UCSD-AML1 (cell line): ENCODE measurements around the gene RPA4.
"Not testable (repeated sequence)": the region's sequence is repeated elsewhere in the genome, so short reads cannot be mapped to it uniquely, and the experiment has no call there.

Experiments
- DNase-seq: peaks from one replicate; lab custom pipeline; 2025; ENCODE audit not compliant: unreplicated experiment; lab: John Stamatoyannopoulos, UW

RPA4 gene, protein sequence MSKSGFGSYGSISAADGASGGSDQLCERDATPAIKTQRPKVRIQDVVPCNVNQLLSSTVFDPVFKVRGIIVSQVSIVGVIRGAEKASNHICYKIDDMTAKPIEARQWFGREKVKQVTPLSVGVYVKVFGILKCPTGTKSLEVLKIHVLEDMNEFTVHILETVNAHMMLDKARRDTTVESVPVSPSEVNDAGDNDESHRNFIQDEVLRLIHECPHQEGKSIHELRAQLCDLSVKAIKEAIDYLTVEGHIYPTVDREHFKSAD

DNA sequence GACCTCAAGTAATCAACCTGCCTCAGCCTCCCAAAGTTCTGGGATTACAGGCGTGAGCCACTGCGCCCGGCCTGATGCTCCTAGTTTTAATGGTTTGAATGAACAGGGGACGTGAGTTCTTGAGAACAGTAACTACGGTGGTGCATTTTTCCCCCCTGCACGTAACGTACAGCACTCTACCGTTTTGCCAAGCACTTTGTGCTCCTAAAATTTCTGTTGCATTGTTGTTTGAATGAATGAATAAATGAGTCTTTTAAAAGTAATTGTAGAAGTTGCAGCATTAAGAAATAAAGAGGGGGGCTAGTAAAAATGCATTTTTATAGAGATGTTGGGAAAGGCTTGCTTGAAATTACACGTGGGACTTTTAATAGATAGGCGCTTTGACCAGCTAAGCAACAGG is at the start of gene RPA4:
TSS of gene RPA4 (plus strand) at position 301 of the 400 bp plus-strand sequence. CDS start 403 bp downstream, outside the sequence.
- DNase-seq = no peak

DNA sequence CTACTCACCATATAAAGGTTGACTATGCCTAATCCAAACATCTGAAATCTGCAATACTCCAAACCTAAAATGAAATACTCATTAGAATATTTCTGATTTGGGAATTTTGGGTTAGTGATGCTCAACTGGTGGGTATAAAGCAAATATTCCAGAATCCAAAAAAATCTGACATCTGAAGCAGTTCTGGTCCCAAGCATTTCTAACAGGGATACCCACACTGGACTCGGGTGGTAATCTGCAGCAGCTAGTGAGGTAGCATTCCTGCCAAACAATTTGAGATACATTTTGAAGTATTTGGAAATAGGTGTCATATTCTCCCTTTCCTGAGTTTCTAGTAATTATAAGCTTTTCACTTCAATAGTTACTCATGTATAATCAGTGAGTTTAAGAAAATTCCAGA is 49.6 kb upstream of the RPA4 start:
- DNase-seq = no peak

DNA sequence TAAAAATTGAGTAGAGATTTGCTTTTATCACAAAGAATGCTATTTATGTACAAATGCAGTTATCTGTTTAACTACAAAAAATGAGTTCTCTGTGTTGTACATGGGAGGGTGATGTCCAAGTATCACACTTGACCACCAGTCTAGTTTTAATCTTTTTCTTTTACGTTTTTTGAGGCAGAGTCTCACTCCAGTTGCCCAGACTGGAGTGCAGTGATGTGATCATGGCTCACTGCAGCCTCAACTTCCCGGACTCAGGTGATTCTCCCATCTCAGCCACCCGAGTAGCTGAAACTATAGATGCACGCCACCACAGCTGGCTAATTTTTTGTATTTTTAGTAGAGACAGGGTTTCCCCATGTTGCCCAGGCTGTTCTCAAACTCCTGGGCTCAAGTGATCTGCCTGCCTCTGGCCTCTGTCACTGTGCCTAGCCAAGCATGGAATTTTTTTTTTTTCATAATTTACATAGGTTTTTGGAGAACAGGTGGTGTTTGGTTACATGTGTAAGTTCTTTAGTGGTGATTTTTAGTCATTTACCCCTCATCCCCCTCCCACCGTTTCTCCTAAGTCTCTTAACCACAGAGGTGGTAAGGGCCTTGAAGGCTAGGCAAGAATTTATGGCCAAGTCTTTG is 47.9 kb upstream of the RPA4 start:
- no peak for DNase-seq

DNA sequence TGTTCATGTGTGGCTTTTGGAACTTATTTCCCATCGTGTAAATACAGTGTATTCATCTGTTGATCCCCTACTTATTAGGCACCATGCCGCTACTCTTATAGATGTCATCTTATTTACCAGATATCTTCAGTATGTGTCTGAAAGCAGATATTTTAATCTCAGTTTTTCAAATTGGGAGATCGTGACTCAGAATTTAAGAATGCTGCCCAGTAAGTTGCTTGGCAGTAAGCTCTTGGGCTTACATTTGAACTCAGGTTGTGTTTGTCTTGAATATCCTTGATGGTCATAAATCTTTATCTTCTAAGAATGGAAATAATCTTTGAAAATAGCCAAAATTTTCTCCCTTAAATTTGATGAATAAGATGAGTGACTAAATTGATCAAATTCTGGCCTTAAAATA is 45.9 kb upstream of the RPA4 start:
- no peak for DNase-seq

DNA sequence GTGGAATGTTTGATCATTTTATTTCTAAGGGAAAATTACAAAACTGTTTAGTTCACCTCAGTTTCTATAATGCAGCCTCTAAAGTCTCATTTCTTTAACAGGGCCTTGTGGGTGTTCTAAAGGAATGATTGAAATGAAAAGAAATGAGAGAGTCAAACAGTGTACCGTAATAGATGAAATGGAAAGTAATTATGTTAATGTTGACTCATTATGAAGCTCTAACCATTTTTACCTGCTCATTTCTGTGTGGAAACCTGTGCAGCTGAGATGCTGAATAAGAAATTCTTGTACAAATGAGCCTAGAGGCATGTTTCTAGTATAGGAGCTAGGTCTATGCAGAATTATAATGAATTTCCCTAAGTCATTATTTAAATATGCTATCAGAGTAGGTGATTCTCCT is 45.2 kb upstream of the RPA4 start:
- no peak for DNase-seq

DNA sequence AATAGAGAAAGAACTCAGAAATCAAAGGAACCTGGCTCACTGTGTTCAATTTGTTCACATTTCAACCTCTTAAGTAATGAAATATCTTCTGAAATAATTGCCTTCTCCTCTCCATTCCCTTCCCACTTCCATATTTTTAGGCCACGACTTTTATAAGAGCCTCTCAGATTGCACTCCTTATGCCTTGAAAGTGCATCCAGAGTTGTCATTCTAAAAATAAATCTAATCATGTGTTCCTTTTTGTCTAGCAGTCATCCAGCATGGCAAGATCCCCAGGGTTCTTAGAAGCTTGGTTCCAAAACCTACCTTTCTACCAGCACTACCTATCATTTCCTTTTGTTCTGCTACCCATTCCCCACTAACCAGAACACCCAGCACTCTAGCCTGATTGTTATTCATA is 42.4 kb upstream of the RPA4 start:
- DNase-seq = no peak

DNA sequence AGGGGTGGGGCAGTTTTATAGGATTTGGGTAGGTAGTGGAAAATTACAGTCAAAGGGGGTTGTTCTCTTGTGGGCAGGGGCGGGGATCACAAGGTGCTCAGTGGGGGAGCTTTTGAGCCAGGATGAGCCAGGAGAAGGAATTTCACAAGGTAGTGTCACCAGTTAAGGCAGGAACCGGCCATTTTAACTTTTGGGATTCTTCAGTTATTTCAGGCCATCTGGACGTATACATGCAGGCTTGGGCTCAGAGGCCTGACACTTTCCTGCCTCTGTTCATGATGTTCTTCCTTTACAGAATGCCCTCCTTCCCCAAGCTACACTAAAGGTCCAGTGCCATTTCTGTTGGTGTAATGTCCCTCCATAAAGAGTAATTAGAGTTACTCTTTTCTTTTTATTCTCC is 41.8 kb upstream of the RPA4 start:
- not testable (repeated sequence) for DNase-seq

DNA sequence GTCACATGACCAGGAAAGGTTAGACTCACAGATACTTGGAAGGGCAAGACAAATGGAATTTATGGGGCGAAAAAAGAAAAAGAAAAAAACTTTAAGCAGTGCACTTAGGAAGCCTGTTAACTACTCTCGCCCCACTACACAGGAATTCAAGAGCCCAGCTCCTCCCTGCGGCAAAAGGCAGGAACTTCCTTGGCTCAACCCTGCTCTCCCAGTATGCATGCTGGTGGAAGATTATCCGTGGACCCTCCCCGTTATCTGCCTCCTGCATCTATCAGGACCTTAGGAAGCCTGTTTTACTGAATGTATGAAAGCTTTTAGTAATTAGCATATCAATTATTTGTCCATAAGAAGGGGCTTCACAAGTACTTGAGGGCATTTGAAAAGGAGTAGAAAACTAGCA is 40.1 kb upstream of the RPA4 start:
- no peak for DNase-seq

DNA sequence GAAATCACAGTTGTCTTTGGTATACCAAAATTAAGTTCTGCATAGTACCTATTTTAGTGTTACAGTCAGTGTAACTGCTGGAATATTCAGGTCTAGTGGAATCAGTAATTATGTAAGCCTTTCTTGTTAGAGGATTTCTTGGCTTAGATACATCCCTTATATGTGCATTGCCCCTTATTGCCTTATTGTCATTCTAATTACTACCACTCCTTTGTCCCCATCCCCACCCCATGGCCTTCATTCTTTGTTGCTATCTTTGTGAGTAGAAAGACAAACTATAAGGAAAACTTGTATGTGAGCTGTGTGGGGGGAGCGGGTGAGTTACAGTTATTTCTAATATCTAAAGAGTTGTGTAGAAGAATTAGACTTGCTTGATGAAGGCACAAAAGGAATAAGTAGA is 36.9 kb upstream of the RPA4 start:
- no peak for DNase-seq

DNA sequence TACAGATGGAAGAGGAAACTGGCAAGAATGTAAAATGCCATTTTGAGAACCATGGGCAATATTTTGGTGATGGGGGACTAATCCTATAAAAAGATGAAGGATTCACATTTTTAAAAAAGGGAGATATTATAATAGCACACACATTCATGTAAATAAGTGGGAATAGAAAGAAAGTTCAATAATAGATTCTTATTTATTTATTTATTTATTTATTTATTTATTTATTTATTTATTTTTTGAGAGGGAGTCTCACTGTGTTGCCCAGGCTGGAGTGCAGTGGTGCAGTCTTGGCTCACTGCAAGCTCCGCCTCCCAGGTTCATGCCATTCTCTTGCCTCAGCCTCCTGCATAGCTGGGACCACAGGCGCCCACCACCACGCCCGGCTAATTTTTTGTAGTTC is 24.3 kb upstream of the RPA4 start:
- not testable (repeated sequence) for DNase-seq

DNA sequence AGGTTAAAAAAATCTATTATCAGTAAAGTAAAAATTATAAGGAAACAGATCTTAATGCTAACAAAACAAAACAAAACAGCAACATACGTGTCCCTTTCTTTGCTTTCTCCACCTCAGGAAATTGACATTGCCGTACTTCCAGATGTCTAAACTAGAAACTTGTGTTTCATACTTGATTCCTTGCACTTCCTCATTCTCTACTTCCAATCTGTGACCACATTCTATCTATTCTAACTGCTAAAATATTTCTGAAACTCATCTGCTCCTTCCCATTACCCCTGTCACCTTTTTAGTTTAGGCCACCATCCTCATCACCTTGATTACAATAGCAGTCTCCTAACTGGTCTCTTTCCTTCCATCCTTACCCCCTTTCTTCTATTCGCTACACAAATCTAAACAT is 22.5 kb upstream of the RPA4 start:
- DNase-seq = no peak

DNA sequence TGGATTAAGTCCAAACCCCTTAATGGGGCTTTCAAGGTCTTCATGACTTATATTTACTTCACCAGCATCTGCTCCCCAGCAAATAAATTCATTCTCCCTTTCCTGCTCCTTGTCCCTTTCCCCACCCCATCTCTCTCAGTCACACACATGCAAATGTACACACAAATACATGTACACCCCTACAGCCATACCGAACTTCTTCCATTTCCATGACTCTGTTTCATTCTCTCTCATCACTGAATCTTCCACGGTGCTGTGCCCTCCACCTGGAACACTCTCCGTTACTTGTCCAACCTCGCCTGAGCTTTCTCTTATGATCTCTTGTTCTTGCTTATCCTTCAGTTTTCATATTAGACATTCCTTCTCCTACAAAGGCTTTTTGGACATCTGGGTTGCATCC is 22.0 kb upstream of the RPA4 start:
- no peak for DNase-seq

DNA sequence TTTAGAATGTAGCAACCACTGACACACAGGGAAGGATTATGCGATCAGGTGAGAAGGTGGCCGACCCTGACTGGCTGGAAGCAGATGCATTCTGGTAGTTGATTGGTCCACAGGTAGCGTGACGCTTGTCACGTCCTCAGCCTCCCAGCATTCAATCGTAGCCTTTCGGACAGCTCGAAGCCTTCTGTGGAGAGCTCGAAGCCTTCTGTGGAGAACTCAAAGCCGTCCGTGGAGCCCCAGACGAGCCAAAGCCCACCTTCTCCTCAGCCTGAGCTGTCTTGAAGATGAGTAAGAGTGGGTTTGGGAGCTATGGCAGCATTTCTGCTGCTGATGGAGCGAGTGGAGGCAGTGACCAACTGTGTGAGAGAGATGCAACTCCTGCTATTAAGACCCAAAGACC is 319 bp downstream of the RPA4 start:
- no peak for DNase-seq

DNA sequence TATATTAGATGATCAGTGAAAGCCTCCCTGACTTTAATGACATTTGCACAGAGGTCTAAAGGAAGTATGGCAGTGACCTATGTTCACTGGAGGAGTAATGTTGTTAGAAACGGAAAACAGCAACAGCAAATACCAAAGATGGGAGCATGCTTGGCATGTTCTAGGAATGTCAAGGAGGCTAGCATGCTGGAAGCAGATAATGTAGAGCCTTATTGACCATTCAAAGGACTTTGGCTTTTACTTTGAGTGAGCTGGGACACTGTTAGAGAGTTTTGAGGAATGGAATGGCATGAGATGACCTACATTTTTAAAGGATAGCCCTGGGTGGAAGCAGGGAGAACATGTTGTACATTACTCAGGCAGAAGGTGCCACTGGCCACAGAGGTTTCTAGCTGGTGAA is 6.0 kb downstream of the RPA4 start:
- DNase-seq = no peak

DNA sequence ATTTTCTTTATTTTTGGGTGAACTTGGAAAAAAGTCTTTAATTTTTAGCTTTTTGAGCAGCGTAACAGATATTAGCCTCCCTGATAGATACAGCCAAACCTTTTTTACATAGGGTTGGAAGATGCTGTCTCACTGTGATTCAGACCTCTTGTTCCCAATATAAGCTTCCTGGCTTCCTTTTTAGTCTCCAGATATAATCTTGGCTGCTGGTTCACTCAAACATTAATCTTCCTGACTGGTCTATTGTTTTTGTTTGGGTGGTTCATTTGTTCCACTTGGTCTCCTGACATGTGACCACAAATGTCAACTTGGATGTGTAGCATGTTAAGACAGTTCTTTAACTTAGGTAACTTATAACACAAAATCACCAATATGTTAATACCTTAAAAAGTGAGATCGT is 23.0 kb downstream of the RPA4 start:
- DNase-seq = no peak

DNA sequence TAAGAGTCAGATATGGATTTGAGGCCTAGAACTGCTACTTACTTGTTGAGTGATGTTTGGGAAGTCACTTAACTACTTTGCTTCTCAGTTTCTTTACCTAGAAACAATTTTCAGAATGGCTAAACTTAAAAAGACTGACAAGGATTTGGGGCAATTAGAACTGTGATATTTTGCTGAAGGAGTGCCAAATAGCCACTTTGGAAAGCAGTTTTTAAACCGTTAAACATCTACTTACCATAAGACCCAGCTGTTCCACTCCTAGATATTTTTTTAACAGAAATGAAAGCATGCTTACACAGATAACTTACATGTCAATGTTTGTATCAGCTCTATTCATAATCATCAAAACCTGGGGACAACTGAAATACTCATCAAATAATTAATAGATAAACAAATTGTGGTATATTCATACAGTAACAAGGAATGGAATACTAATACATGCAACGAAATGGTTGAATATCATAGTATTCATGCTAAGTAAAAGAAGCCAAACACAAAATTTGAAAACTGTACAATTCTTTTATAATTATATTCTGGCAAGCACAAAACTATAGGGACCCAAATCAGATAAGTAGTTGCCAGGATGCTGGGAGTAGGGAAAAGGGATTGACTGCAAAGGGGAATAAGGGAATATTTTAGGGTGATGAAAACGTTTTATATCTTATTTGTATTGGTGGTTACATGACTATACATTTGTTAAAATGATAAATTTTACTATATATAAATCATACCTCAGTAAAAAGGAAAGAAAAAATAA is 24.0 kb downstream of the RPA4 start:
- no peak for DNase-seq

DNA sequence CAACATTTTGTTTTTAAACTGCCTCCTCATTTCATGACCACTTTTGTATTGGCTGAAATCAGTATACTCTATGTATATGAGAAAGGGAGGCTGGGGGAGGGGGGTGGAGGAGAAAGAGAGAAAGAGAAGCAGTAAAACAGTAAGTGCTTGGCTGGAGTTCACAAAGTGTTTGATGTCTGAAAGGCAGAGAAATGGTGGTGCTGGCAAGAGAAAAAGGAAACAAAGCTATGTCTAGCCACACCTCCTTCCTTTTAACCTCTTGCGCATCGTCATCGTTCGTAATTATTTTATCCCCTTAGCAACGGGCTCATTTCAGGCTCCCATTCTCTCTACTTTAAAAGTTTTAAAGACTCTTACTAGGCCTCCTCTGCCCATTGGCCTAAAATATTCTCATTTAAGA is 25.6 kb downstream of the RPA4 start:
- no peak for DNase-seq

DNA sequence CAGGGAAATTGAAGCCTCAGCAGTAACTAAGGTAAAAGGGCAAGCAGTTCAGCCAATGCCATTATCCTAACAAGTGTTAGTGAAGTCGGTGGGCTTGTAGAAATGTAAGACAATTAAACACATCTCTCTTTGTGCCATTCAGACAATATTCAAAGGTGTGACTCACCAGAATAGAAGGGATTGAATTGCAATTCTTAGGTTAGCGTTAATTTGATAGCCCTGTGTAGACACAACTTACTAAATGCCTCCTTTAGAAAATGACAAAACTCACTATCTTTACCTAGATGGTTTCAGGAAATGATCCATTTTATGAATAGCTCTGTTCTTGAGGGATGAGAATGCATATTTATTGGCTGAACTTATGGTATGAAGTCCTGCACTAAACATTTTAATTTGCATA is 35.2 kb downstream of the RPA4 start:
- DNase-seq = no peak

DNA sequence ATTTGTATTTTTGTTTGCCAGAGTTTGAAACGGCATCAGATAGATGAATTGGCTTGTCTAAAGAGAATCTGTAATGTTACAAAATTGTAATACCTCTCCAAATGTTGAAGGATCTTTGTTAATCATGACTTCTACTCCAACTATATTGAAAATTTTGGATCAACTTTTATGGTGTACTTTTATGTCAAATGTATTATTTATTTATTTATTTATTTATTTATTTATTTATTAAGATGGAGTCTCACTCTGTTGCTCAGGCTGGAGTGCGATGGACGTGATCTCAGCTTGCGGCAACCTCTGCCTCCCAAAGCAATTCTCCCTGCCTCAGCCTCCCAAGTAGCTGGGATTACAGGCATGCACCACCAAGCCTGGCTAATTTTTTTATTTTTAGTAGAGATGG is 36.0 kb downstream of the RPA4 start:
- DNase-seq = no peak

DNA sequence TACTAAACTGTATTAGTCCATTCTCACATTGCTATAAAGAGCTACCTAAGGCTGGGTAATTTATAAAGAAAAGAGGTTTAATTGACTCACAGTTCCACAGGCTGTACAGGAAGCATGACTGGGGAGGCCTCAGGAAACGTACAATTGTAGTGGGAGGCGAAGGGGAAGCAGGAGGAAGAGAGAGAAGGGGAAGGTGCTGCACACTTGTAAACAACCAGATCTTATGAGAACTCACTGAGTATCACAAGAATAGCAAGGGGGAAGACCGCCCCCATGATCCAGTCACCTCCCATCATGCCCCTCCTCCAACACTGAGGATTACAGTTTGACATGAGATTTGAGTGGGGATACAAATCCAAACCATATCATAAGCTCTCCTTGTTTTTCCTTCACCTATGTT is 40.9 kb downstream of the RPA4 start:
- peak; percentile 10 for DNase-seq

DNA sequence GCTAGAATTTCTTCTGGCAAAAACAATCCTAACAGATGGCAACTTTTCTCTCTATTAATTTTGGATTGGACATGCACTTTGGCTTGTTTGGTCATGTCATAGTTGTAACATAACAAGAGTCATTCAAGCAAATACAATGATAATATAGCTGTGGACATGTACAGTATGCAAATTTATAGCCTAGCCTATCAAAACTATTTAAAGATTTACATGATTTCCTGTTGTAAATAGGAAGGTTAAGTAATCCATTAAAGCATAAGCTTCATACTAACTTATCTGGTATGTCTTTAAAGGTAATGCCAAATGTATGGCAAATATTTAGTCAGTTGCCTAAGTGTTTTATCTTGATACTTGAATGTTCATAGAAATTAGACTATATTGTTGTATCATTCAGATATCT is 45.3 kb downstream of the RPA4 start:
- no peak for DNase-seq
